GM10248 (cell line): ENCODE data around the gene CDK8.
A peak's percentile ranks its signal among the peaks of the same experiment; 100 is the strongest.

Experiments used
- CTCF ChIA-PET: fragments of 300-600 bp; sonication (Branson Sonifier 250); formaldehyde crosslinking; extraction: SDS; loops from one replicate; lab custom pipeline; 2021; ENCODE audit warnings: antibody characterized with exemption; lab: Yijun Ruan, JAX
- POLR2A ChIA-PET: fragments of 350-650 bp; sonication (Branson Sonifier 250); formaldehyde crosslinking; extraction: SDS; loops from one replicate; lab custom pipeline; 2020; ENCODE audit warnings: antibody characterized with exemption; lab: Yijun Ruan, JAX
- DNase-seq: peaks from one replicate; pipeline ENCODE4 v3.0.0; 2012; ENCODE audit errors: extremely low spot score
- TF ChIP-seq, protein P1 (sequence below): IDR thresholded peaks from 2 replicates; pipeline ENCODE4 v1.5.1; 2012; ENCODE audit warnings: mild to moderate bottlenecking, low read depth; ENCODE audit errors: extremely low read depth, missing control alignments, control extremely low read depth

The CDK8 gene

DNA sequence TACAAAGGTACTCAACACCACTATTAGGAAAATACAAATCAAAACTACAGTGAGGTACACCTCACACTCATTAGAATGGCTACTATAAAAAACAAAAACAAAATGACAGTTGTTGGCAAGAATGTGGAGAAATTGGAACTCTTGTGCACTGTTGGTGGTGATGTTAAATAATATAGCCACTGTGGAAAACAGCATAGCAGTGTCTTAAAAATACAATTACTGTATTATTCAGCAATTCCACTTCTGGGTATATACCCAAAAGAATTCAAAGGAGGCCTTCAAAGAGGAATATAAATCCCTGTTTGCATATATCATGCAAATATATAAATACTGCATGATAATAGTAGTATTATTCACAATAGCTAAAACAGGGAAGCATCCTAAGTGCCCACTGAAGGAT lies 66.8 kb downstream of the CDK8 start:
- ChIA-PET POLR2A (no interaction called here), CTCF (interaction anchor here (1.4 to 1.7 kb wide), 2 partner anchors 20 to 70 kb away, joined by 4 read pairs; no protein-coding TSS in a partner anchor)

DNA sequence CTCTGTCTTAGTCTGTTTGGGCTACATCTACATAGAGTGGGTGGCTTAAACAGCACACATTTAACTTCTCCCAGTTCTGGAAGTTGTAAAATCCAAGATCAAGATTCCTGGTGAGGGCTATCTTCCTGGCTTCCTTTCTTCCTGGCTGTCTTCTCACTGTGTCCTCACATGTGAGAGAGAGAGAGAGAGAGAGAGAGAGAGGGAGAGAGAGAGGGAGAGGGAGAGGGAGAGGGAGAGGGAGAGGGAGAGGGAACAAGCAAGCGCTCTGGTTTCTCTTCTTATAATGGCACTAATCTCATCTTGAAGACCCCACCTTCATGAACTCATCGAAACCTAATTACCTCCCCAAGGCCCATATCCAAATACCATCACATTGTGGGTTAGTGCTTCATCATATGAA lies 69.2 kb downstream of the CDK8 start:
- no peak for DNase-seq
- TF ChIP-seq, protein P1, sequence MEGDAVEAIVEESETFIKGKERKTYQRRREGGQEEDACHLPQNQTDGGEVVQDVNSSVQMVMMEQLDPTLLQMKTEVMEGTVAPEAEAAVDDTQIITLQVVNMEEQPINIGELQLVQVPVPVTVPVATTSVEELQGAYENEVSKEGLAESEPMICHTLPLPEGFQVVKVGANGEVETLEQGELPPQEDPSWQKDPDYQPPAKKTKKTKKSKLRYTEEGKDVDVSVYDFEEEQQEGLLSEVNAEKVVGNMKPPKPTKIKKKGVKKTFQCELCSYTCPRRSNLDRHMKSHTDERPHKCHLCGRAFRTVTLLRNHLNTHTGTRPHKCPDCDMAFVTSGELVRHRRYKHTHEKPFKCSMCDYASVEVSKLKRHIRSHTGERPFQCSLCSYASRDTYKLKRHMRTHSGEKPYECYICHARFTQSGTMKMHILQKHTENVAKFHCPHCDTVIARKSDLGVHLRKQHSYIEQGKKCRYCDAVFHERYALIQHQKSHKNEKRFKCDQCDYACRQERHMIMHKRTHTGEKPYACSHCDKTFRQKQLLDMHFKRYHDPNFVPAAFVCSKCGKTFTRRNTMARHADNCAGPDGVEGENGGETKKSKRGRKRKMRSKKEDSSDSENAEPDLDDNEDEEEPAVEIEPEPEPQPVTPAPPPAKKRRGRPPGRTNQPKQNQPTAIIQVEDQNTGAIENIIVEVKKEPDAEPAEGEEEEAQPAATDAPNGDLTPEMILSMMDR = no peak
- ChIA-PET POLR2A (no interaction called here), CTCF (no interaction called here)

More for the DNA sequence above, 66.8 kb downstream of the CDK8 start:
- TF ChIP-seq, protein P1 = no peak
- DNase-seq = no peak

DNA sequence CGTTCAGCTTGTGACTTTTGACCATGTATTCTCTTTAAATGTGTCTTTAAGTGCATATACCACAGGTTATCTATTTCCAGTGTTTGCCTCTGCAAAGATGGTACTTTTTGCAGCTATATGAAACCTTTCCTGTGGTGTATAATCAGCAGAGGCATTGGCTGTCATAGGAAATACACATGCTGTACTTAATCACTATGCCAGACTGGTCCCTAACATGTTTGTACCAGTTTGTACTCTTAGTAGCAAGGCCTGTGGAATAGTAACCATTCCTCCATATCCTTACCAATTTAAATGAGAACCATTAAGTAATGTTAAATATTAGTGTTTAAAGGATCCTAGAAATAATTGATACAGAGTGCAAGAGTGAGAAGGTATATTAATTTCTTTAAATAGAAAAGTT lies 69.8 kb downstream of the CDK8 start:
- CTCF ChIA-PET = no interaction called here

DNA sequence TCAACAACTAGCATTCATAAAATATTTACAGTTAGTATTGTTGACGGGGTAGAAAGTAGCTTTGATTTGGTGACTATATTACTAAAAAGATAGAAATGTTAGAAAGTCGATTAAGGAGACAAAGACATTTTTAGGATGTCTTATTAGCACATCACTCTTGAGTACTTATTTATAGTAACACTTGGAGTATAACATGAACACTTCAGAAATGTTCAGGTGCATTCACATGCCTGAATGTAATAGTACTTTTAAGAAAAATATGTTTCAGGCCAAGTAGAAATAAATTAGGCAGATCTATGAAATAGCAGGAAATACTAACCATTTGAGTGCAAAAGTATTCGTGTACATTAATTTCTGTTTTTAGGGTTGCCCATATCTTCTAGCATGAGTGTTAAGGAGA lies 70.4 kb downstream of the CDK8 start:
- TF ChIP-seq, protein P1 = no peak
- no peak for DNase-seq
- ChIA-PET CTCF (no interaction called here), POLR2A (no interaction called here)

More for the DNA sequence above, 69.8 kb downstream of the CDK8 start:
- POLR2A ChIA-PET = no interaction called here
- TF ChIP-seq, protein P1 = no peak
- no peak for DNase-seq

DNA sequence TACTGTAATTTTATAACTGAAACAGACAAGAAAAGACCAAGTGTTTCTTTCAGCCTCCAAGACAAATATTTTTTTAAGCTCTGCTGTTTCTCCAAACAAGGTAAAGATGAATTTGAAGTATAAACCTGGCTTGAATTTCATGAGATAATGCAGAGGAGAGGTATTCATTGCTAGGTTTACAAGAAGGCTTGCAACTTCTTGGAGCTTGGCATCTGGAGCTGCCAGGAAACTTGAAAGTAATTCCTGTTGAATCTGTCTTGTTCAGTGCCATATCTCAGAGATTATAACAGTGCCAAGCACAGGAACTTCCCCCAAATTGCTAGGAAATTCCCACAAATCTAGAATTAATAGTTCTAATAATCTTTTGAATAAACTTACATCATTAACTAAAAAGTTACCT lies 70.9 kb downstream of the CDK8 start:
- CTCF ChIA-PET = no interaction called here
- DNase-seq = no peak

DNA sequence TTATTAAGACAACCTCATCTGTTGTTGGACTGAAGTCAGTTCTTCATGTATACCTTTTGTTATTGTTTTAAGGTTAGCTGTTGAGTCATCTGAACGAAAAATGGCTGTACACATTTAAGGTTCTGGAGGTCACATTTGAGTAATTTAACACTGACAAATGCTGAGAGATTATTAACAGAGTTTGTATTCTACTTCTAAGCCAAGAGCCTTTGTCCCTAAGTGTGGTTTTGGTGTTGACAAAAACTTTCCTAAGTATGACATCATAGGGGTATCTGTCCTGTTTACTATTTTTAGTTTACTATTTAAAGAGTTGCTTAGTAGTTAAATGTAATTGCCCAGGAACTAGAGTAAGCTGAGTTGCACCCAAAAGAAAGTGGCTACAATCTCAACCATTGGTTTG lies 71.9 kb downstream of the CDK8 start:
- ChIA-PET POLR2A (no interaction called here), CTCF (interaction anchor here (1.0 to 1.1 kb wide), 2 partner anchors 11 to 30 kb away, joined by 3 read pairs; no protein-coding TSS in a partner anchor)
- TF ChIP-seq, protein P1 = no peak
- DNase-seq = peak; percentile 25

More for the DNA sequence above, 70.9 kb downstream of the CDK8 start:
- TF ChIP-seq, protein P1 = no peak
- POLR2A ChIA-PET = no interaction called here
